NCI-H1930 (cell line): Measurements from ENCODE around the gene CCDC34.

Experiments used
- DNase-seq, 2 experiments: peaks; one replicate each; lab custom pipeline; 2025; lab: John Stamatoyannopoulos, UW

The CCDC34 gene

DNA sequence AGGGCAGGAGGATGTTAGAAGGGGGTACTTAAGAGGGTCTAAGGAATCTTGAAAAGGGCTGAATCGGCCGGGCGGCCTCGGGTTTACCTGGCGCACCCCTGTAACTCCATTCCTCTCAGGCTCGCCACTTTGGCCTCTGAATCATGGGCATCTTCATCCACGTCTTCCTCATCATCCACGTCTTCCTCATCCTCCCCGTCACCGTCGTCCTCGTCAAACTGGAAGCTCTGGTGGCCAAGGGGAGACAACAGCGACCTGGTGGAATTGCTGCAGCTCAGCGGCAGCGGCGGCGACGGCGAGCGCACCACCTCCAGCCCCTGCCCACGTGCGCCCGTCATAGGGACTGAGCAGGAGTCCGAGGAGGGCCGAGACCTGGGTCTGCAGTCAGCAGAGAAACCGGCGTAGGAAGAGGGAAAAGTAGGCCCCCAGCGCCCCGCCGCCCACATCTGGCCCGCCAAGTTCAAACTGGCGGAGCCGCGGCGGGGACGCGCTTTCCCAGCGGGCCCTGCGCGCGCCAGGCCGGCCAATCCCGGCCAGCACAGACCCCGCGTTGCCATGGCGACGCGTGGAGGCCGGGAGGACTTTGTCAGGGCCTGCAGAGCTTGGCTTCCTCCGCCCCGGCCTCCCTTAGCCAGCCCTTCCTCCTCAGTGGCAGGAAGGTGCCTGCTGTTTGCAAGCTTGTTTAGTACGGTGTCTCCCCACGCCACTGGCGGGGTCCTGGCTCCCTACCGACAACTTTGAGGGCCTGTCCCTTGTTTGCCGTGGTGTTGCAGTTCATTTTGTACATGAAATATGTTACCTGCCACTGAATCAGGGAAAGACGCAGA, at the start of gene CCDC34:
Gene CCDC34 (minus strand): TSS at position 467 of the 827 bp plus-strand sequence. CDS start 21 bp downstream, at position 446.
- DNase-seq: peak; percentile 95 to 96

DNA sequence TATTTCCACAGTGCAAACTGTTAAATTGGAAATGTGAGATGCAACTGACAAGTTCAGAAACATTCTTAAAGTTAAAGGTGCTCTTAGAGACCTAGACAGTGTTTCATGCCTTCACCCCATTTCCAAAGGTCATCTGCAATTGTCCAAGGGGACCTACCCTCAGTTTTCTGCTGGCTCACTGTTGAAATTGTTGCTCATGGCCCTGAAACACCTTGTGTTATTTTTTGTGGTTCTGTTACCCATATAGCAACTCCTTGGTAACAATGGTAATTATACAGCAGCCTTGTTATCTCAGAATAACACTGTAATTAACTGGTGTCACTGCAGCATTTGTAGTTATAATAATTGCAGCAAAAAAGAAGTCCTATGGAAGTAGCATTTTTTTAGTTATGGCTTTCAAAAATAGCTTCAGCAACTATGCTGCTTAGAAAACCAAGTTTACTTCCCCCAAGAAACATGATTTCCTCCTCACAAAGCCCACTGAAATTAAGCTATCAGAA, 49.2 kb upstream of the CCDC34 start:
- DNase-seq: no peak

DNA sequence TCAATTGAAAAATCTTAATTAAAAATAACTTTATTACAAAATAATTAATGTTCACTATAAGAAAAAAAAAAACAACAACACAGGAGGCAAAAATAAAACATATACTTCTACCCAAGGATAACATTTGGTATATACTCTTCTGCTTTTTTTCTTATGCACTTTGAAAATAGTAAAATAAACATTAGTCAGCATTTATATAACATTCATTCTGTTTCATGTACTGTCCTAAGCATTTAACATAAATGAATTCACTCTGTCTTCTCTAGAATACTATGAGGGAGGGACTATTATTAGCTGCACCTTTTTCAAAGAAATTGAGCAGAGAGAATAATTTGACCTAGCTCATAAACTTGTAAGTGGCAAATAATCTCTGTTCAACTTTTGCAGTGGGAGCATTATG, 48.3 kb upstream of the CCDC34 start:
- no peak for DNase-seq

DNA sequence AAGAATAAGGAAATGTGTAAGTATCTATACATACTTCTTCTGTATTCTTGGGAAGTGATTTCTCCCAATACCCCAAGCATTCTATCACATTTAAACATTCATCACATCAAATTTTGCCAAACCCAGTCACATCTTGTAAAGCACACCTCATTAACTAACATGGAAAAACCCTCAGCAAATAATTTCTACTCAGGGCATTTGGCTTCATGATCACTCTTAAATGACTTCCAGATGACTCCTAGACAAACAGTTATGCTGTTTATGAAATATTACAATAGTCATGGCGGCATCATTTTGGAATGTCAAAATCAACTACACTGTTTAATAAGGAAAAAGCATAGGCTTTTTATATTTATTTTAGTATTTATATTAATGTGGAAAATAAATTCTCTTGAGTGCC, 47.3 kb upstream of the CCDC34 start:
- DNase-seq: no peak

- DNase-seq: no peak
Measured at GRCh38 chr11:27409742-27410141, 46.7 kb upstream of the CCDC34 start.

DNA sequence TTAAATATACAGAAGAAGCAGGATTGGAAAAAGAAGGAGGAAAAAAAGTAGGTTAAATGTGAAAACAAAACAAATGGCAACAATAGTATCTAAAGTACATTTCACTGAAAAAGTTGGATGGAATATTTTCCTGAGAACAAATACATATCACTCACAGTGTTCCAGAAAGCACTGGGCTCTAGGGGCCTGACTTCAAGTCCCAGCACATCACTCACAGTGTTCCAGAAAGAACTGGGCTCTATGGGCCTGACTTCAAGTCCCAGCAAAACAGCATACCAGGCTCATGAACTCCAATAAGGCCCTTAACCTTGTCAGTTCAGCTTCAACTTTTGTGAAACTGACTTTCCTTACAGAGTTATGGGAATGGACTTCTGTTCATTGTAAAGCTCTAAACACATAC, 46.0 kb upstream of the CCDC34 start:
- DNase-seq: no peak

DNA sequence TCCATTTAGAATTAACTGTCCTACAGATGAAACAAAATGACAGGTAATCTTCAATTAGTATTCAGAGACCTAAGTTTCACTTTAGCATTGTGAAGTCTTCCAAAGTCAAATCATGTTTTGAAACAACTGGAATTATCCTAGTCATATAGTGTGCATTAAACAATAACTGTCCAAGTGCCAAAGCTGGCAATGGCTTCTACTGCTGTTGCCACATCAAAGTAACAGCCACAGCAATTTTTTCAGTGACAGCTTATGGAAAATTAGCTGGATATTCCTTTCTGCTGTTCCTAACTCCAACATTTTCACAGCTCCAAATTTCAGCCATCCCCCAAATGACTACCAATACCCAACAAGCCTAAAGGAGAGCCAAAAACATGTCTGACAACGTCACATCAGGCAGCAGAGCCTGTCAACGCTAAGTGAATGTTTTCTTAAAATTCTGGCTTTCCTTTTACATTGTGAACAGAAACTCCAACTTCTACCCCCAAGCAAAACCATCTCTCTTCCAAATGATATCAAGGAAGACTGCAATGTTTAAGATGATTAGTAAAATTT, 45.3 kb upstream of the CCDC34 start:
- no peak for DNase-seq

DNA sequence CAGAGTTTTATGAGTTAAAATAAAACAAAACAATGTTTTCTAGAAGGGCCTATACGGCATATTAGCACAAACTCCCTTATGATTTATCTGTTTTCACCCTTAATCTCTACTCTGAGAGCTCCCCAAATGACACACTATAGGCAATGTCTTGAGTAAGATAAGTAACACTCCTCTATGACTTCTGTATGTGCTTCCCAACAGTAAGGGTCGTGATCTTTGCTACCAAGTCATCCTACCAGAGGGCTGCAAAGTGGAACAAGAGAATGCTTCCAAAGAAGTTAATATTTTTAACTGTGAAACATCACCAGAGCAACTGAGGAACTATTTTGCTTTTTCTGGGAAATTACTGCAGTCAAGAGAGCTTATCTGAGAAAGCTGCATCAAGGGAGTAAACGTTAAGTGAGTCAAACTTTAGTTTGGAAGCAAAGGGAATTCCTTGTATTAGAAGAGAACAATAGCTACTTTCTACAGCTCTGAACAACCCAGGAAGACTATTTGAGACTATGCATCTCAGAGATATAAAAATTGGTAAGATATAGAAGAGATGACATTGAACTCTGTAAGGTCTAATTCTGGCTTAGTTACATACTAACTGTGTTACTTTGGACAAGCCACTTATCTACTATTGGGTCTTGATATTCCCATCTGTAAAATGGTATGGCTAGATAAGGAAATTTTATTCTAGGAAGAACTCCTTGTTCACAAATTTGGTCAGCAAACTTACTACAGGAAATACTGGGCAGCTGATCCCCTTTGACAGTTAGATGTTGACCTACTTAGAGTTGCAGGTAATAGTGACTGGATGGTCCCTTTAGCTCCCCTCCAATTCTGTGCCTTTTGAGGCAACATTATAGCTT, 43.7 kb upstream of the CCDC34 start:
- no peak for DNase-seq

- DNase-seq: no peak
Measured at GRCh38 chr11:27405134-27405533, 42.1 kb upstream of the CCDC34 start.

DNA sequence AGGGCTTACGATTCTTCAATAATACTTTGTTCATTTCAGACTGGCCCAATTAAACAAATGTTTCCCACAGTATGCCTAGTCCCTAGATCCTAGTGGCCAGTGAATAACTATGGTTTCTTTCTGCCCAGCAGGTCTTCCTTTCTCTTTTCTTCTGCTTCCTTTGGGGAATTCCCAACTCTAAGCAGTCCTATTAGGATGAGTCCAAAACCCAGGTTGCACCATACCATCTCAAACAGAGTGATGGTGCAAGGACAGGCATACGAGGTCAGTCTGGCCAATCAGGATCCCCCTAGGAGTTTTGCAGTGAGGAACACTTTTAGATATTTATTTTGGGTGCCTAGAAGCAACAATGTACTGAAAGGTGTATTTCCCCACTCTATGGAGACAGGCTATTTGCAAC, 41.4 kb upstream of the CCDC34 start:
- DNase-seq: no peak

DNA sequence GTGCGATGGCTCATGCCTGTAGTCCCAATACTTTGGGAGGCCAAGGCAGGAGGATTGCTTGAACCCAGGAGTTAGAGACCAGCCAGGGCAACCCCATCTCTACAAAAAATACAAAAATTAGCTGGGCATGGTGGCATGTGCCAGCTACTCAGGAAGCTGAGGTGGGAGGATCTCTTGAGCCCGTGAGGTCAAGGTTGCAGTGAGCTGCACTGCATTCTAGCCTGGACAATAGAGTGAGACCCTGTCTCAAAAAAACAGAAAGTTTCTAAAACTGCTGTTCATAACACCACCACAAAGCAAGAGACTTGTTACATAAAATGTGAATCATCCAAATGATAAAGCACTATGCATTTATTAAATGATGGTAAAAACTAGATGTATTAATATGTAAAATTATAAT, 40.2 kb upstream of the CCDC34 start:
- no peak for DNase-seq

DNA sequence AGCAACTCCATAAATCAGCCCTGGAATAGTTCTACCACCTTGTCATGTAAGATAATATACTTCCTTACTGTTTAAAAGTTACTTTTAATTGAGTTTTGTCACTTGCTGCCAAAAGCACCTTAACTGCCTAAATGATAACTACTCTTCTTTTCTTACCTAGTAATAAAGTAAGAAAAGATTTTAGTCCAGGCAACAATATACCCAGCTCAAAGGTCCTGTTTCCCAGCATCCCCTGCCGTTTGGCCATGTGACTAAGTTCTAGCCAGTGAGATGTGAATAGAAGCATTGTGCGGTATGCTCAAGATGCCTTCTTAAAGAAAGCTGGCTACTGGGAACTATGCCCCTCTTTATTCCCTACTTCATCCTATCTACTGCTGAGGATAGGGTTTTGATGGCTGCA, 39.4 kb upstream of the CCDC34 start:
- DNase-seq: no peak

DNA sequence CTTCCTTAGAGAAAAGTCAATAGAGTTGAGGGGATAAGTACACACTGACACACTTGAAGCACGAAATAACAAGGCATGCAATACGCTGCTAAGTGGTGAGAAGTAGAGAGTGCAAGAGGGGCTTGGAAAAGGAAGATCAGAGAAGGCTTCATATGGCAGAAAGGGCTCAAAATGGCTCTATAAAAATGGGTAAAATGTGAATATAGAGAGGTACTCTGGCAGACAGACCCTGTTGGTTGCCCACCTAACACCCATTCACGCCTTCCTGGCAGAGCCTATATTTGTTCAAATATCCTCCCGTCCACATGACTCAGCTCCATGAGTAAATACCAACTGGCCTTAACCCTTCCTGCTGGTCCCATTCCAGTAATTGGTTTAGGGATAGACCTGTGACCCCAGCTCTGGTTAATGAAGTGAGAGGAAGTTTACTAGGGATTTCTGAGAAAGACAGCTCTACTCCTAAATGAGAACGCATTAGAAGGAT, 38.9 kb upstream of the CCDC34 start:
- DNase-seq: no peak

- no peak for DNase-seq
Measured at GRCh38 chr11:27401280-27401832, 38.3 kb upstream of the CCDC34 start.

- DNase-seq: no peak
Measured at GRCh38 chr11:27398400-27398770, 35.4 kb upstream of the CCDC34 start.

DNA sequence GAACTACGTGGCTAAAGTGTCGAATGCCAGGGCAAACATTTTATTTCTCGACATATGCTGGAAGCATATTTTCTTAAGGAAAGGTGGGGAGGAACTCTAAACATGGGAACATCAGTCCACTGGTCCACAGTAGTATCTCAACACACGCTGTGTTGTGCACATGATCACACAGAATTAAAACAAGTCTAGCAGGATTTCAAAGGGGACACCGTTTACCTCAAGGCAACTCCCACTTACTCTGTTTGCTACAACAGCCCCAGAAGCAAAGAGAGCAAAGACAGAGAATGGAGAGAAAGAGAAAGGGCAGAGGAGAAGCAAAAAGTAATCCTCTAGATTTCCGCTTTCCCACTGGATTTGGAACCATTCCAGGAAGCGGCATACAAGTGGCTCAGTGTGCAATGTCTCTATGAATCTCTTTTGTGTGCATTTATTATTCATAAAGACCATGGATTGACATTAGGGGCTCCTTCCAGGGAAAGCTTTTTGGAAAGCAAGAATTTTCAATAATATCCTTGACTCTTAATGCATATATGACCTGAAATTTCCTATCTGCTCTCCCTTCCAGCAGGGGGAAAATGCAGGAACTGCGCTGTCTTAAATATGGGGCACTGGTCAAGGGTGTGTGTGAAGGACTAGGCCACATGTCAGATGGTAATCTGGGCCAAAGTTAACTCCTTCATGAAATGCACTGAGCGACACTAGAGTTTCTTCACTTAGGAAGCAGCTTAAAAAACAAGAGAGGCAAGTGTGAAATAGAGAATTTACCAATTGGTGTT, 34.8 kb upstream of the CCDC34 start:
- DNase-seq: no peak

- no peak for DNase-seq
Measured at GRCh38 chr11:27396259-27396839, 33.3 kb upstream of the CCDC34 start.

DNA sequence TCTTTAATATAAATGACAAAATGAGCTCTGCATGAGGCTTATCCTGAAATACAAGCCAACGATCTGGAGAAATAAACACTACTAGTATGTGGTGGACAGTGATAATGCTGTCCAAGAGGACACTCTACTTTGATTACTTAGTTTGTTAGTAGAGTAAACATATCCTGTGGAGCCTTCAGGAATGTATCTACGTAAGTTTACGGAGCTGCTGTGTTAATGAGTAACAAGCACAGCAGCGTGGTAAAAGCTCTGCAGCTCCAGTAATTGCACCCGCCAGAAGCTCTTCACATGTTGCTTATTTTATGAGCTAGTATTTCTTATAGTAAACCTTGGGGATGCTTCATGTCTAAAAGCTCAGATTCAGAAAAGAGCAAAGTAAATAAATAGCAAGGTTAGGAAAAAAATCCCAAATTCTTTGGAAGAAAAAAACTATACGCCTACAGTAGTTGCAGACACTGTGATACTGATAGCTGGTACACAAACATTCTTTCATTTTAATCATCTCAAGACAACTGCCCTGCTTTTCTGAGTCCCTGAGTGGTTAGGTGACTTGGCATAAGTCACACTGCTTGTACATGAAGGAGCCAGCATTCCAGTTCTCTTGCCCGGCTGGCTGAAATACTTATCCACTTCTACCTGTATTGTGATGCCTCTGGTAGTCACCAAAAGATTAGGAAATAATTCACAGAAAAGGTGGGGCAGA, 32.7 kb upstream of the CCDC34 start:
- peak in 1 of 2 experiments; percentile 25 for DNase-seq

DNA sequence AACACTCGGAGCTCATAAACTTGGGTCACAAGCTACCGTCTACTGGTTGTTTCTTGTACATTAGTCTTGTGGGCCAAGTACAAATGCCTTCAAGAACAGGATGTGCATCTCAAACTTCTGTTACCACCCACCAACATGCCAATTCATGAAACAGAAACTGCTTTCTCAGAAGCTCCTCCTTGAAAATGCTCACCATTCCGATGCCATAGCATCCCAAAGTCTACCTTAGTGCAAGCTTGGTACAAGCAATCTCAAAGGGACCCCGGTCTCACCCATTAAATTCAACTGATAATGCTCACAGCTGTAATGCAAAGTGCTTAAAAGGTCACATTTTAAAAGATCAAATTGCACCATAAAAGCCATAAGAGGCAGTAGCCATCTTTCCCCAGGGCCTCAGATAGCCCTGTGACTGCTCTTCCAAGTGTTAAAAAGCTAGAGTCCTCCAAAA, 31.8 kb upstream of the CCDC34 start:
- no peak for DNase-seq
